ENCODE measurements around the gene COMMD9.

DNA sequence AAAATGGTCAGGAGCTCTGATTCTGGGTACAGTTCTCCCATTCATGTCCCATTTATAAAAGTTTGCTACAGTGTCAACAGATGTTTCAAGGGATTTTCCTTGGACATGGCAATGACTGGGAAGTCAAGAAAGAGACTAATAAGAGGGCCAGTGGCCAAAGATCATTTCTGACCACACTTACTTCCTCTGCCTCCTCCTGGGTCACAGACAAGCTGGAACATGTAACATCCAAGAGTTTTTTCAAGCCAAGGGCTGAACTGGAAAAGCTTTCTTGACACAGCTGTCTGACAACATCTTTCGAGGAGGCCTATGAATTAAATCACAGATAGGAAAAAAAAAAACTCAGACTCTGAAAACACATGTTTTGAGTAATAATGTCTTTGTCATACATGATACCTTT lies 8.7 kb downstream of the COMMD9 start:
- TF ChIP-seq, protein P1, sequence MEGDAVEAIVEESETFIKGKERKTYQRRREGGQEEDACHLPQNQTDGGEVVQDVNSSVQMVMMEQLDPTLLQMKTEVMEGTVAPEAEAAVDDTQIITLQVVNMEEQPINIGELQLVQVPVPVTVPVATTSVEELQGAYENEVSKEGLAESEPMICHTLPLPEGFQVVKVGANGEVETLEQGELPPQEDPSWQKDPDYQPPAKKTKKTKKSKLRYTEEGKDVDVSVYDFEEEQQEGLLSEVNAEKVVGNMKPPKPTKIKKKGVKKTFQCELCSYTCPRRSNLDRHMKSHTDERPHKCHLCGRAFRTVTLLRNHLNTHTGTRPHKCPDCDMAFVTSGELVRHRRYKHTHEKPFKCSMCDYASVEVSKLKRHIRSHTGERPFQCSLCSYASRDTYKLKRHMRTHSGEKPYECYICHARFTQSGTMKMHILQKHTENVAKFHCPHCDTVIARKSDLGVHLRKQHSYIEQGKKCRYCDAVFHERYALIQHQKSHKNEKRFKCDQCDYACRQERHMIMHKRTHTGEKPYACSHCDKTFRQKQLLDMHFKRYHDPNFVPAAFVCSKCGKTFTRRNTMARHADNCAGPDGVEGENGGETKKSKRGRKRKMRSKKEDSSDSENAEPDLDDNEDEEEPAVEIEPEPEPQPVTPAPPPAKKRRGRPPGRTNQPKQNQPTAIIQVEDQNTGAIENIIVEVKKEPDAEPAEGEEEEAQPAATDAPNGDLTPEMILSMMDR (IDR thresholded peaks at IDR 0.05; ENCODE audit: poor library complexity) = no peak
- TF ChIP-seq EZH2 (IDR thresholded peaks at IDR 0.05; ENCODE audit: borderline replicate concordance) (no peak), EZH2phosphoT487 (IDR thresholded peaks at IDR 0.05; ENCODE audit: low read depth, severe bottlenecking, unreplicated experiment) (no peak)

Data from hepatocyte (in vitro differentiated cells).